MM.1S (cell line): ENCODE measurements around the gene PSMD14.
A peak's percentile ranks its signal among the peaks of the same experiment; 100 is the strongest.

ENCODE experiments used
- DNase-seq: peaks from one replicate; pipeline ENCODE4 v3.0.0-alpha.2; 2015
- H2AFZ ChIP-seq: fragments of 300-600 bp; sonication (generic); 2 replicates; pipeline ENCODE4 v1.6.0; 2016; ENCODE audit warnings: antibody characterized with exemption, low read length
- H3F3A ChIP-seq: fragments of 300-600 bp; sonication (generic); 2 replicates; pipeline ENCODE4 v1.6.1; 2016; ENCODE audit warnings: mild to moderate bottlenecking, antibody characterized with exemption, low read length, moderate library complexity, mixed read lengths; ENCODE audit not compliant: insufficient read depth
- H3K27ac ChIP-seq: fragments of 300-600 bp; sonication (generic); 2 replicates; pipeline ENCODE4 v1.5.1; 2016; ENCODE audit warnings: mild to moderate bottlenecking, low read length
- H3K27me3 ChIP-seq: fragments of 300-600 bp; sonication (generic); replicated peaks from 2 replicates; pipeline ENCODE4 v1.6.0; 2016; ENCODE audit warnings: low read length; ENCODE audit not compliant: insufficient read depth
- H3K36me3 ChIP-seq: fragments of 300-600 bp; sonication (generic); replicated peaks from 2 replicates; pipeline ENCODE4 v1.6.1; 2016; ENCODE audit warnings: mild to moderate bottlenecking, low read length, mixed read lengths; ENCODE audit not compliant: insufficient read depth
- H3K4me1 ChIP-seq: fragments of 300-600 bp; sonication (generic); 2 replicates; pipeline ENCODE4 v1.6.1; 2016; ENCODE audit warnings: low read length, mixed read lengths
- H3K4me2 ChIP-seq: fragments of 300-600 bp; sonication (generic); 2 replicates; pipeline ENCODE4 v1.6.0; 2016; ENCODE audit warnings: low read depth, low read length
- H3K4me3 ChIP-seq: fragments of 300-600 bp; sonication (generic); 2 replicates; pipeline ENCODE4 v1.5.1; 2016; ENCODE audit warnings: low read length, mixed read lengths
- H3K79me2 ChIP-seq: fragments of 300-600 bp; sonication (generic); 2 replicates; pipeline ENCODE4 v1.6.1; 2016; ENCODE audit warnings: mixed run types, low read length, mixed read lengths
- H3K9ac ChIP-seq: fragments of 300-600 bp; sonication (generic); 2 replicates; pipeline ENCODE4 v1.6.1; 2016; ENCODE audit warnings: low read length, mixed read lengths
- H3K9me2 ChIP-seq: fragments of 300-600 bp; sonication (generic); replicated peaks from 2 replicates; pipeline ENCODE4 v1.6.1; 2016; ENCODE audit warnings: mild to moderate bottlenecking, low read length, mixed read lengths; ENCODE audit not compliant: insufficient read depth
- H3K9me3 ChIP-seq: fragments of 300-600 bp; sonication (generic); replicated peaks from 2 replicates; pipeline ENCODE4 v1.6.1; 2016; ENCODE audit warnings: mild to moderate bottlenecking, low read length, mixed read lengths; ENCODE audit not compliant: insufficient read depth
- H4K20me1 ChIP-seq: fragments of 300-600 bp; sonication (generic); 2 replicates; pipeline ENCODE4 v1.6.1; 2016; ENCODE audit warnings: mild to moderate bottlenecking, low read length, moderate library complexity, mixed read lengths; ENCODE audit not compliant: insufficient read depth
- CTCF ChIP-seq: fragments of 300-600 bp; sonication (generic); IDR thresholded peaks from 2 replicates; pipeline ENCODE4 v1.5.1; 2016; ENCODE audit warnings: antibody characterized with exemption, low read length, mixed read lengths
- EZH2 ChIP-seq: fragments of 300-600 bp; sonication (generic); optimal IDR thresholded peaks from 2 replicates; pipeline ENCODE3; 2017; ENCODE audit warnings: low read depth, mild to moderate bottlenecking, antibody characterized with exemption, low read length, mixed read lengths
- EZH2phosphoT487 ChIP-seq: fragments of 300-600 bp; sonication (generic); IDR thresholded peaks from 2 replicates; pipeline ENCODE4 v1.6.1; 2018; ENCODE audit warnings: antibody characterized with exemption, low read length

Gene PSMD14

GRCh38 chr2:161382747-161383146, 74.5 kb downstream of the PSMD14 start:
- no peaks in the 10 kb centered on the region for H3K9me2 ChIP-seq
- no peak overlapping the region for H3K4me2 ChIP-seq
- no peaks in the 10 kb centered on the region; the same call in 1 of the 2 replicates for H3K36me3 ChIP-seq
- peaks cover 9% of the 10 kb centered on the region; the same call in 1 of the 2 replicates for H3F3A ChIP-seq
- no peaks in the 10 kb centered on the region for H4K20me1 ChIP-seq
- H3K79me2 ChIP-seq, result peaks cover 11% of the 10 kb centered on the region
- H3K4me3 ChIP-seq, result no peak overlapping the region
- TF ChIP-seq CTCF, result no peak
- no peak for TF ChIP-seq EZH2
- no peak for TF ChIP-seq EZH2phosphoT487
- peaks cover 24% of the 10 kb centered on the region for H3K4me1 ChIP-seq
- H3K27me3 ChIP-seq, result no peaks in the 10 kb centered on the region
- no peak overlapping the region for H3K9ac ChIP-seq
- H3K27ac ChIP-seq, result no peak overlapping the region
- H3K9me3 ChIP-seq, result no peaks in the 10 kb centered on the region
- H2AFZ ChIP-seq, result no peak overlapping the region
- no peak for DNase-seq

GRCh38 chr2:161384864-161385263, 76.6 kb downstream of the PSMD14 start:
- no peaks in the 10 kb centered on the region for H3K27me3 ChIP-seq
- no peaks in the 10 kb centered on the region; the same call in 1 of the 2 replicates for H3K36me3 ChIP-seq
- no peaks in the 10 kb centered on the region for H3K9me2 ChIP-seq
- peaks cover 9% of the 10 kb centered on the region; the same call in 1 of the 2 replicates for H3F3A ChIP-seq
- H3K4me2 ChIP-seq, result no peak overlapping the region
- H3K4me3 ChIP-seq, result no peak overlapping the region
- H4K20me1 ChIP-seq, result no peaks in the 10 kb centered on the region
- DNase-seq, result peak; percentile 70
- TF ChIP-seq EZH2, result no peak
- no peak for TF ChIP-seq EZH2phosphoT487
- no peak for TF ChIP-seq CTCF
- H3K4me1 ChIP-seq, result peaks cover 26% of the 10 kb centered on the region
- peak overlapping the region; percentile 2; the same call in 1 of the 2 replicates for H3K27ac ChIP-seq
- no peak overlapping the region for H2AFZ ChIP-seq
- no peak overlapping the region for H3K9ac ChIP-seq
- H3K79me2 ChIP-seq, result peaks cover 22% of the 10 kb centered on the region
- no peaks in the 10 kb centered on the region for H3K9me3 ChIP-seq

- Histone ChIP-seq H3K4me1 (peaks cover 26% of the 10 kb centered on the region), H3K4me2 (no peak overlapping the region), H3K9me2 (no peaks in the 10 kb centered on the region), H4K20me1 (no peaks in the 10 kb centered on the region), H3K4me3 (no peak overlapping the region), H3K27ac (no peak overlapping the region), H2AFZ (no peak overlapping the region), H3K79me2 (peaks cover 25% of the 10 kb centered on the region), H3K9ac (no peak overlapping the region), H3K36me3 (no peaks in the 10 kb centered on the region; the same call in 1 of the 2 replicates), H3K27me3 (no peaks in the 10 kb centered on the region), H3K9me3 (no peaks in the 10 kb centered on the region), H3F3A (peaks cover 9% of the 10 kb centered on the region; the same call in 1 of the 2 replicates)
- DNase-seq, result no peak
- TF ChIP-seq EZH2phosphoT487 (no peak), CTCF (no peak), EZH2 (no peak)
Observed at GRCh38 chr2:161386228-161386824, 78.1 kb downstream of the PSMD14 start.
